PC-9 (cell line): ENCODE results near the gene ZNF629. TPM values are rescaled to one million over a fixed set of nuclear protein-coding genes. Genes with fewer than 3 reads are reported as not detected.

Experiments used
- BruUV-seq: library from RNA; stranded (reverse); fragments of 400-500 nt; replicated peaks from 2 replicates; lab custom pipeline; 2021; lab: Mats Ljungman, UMichigan
- CTCF ChIA-PET: fragments of 300-600 bp; sonication (Branson Sonifier 250); formaldehyde crosslinking; loops from one replicate; lab custom pipeline; 2022; ENCODE audit warnings: antibody characterized with exemption; lab: Charles Lee
- POLR2A ChIA-PET: fragments of 300-600 bp; sonication (Branson Sonifier 250); formaldehyde crosslinking; loops from one replicate; lab custom pipeline; 2022; ENCODE audit warnings: antibody characterized with exemption; ENCODE audit not compliant: unreplicated experiment; lab: Charles Lee
- DNase-seq, 2 experiments: peaks; one replicate each; pipeline versions ENCODE4 v3.0.0 to v3.0.0-alpha.2; 2015 to 2022; ENCODE audit warnings: mixed read lengths in 1 of 2
- H2AFZ ChIP-seq: fragments of 200-600 bp; sonication (generic); 2 replicates; pipeline ENCODE4 v1.8.1; 2017; ENCODE audit warnings: antibody characterized with exemption
- H3F3A ChIP-seq: fragments of 200-600 bp; sonication (generic); 2 replicates; pipeline ENCODE4 v1.8.1; 2017; ENCODE audit warnings: antibody characterized with exemption, mild to moderate bottlenecking, low read depth; ENCODE audit not compliant: insufficient read depth
- H3K27ac ChIP-seq: fragments of 200-600 bp; sonication (generic); 2 replicates; pipeline ENCODE4 v1.6.1; 2016; ENCODE audit warnings: mixed run types
- H3K27me3 ChIP-seq: fragments of 200-600 bp; sonication (generic); 2 replicates; pipeline ENCODE4 v1.6.1; 2016; ENCODE audit warnings: low read depth, mixed run types; ENCODE audit not compliant: insufficient read depth
- H3K36me3 ChIP-seq: fragments of 200-600 bp; sonication (generic); 2 replicates; pipeline ENCODE4 v1.6.1; 2016; ENCODE audit warnings: low read depth, mixed run types
- H3K4me1 ChIP-seq: fragments of 200-600 bp; sonication (generic); replicated peaks from 2 replicates; pipeline ENCODE4 v1.6.1; 2016; ENCODE audit warnings: mixed run types; ENCODE audit not compliant: insufficient read depth
- H3K4me2 ChIP-seq: fragments of 200-600 bp; sonication (generic); 2 replicates; pipeline ENCODE4 v1.6.1; 2017; ENCODE audit warnings: mixed run types
- H3K4me3 ChIP-seq: fragments of 200-600 bp; sonication (generic); 2 replicates; pipeline ENCODE4 v1.6.1; 2016; ENCODE audit warnings: mixed run types
- H3K79me2 ChIP-seq: fragments of 200-600 bp; sonication (generic); 2 replicates; pipeline ENCODE4 v1.6.1; 2017; ENCODE audit warnings: low read depth, mixed run types
- H3K9me2 ChIP-seq: fragments of 200-600 bp; sonication (generic); 2 replicates; pipeline ENCODE4 v1.8.1; 2017; ENCODE audit warnings: mild to moderate bottlenecking; ENCODE audit not compliant: insufficient read depth
- H3K9me3 ChIP-seq: fragments of 200-600 bp; sonication (generic); 2 replicates; pipeline ENCODE4 v1.8.1; 2016; ENCODE audit warnings: low read depth; ENCODE audit not compliant: insufficient read depth
- H4K20me1 ChIP-seq: fragments of 200-600 bp; sonication (generic); 2 replicates; pipeline ENCODE4 v1.8.1; 2017; ENCODE audit not compliant: insufficient read depth
- CTCF ChIP-seq: fragments of 200-600 bp; sonication (generic); conservative IDR thresholded peaks from 2 replicates; pipeline ENCODE4 v1.6.1; 2017; ENCODE audit warnings: mixed run types, antibody characterized with exemption, mild to moderate bottlenecking, moderate library complexity
- EZH2 ChIP-seq: fragments of 200-600 bp; sonication (generic); IDR thresholded peaks from 2 replicates; pipeline ENCODE4 v1.8.0; 2017; ENCODE audit warnings: antibody characterized with exemption, low read depth
- intact Hi-C: fragments of 100-400 bp; cut with micrococcal nuclease; formaldehyde crosslinking; loops from one replicate; pipeline ENCODE4 v1.10.0; 2022; ENCODE audit not compliant: unreplicated experiment
- total RNA-seq: library from RNA; stranded (reverse); gene quantifications from 2 replicates; pipeline ENCODE4 v1.2.3, GENCODE V29; 2021

The ZNF629 gene
- total RNA-seq, 1 experiment from 2014 or later, result 25.6 TPM

GRCh38 chr16:30785126-30786106 lies 1.6 kb downstream of the ZNF629 start:
- ChIA-PET POLR2A (interaction anchor here (0.6 kb wide), 1 partner anchor 127 kb away, joined by 3 read pairs; no protein-coding TSS in a partner anchor), CTCF (no interaction called here)
- Histone ChIP-seq H3K36me3 (no peaks in the 10 kb centered on the region), H3K4me2 (peak overlapping the region; percentile 96), H4K20me1 (no peaks in the 10 kb centered on the region; the same call in 1 of the 2 replicates), H2AFZ (no peak overlapping the region), H3K79me2 (peaks cover 16% of the 10 kb centered on the region), H3K9me3 (no peaks in the 10 kb centered on the region), H3K9me2 (no peaks in the 10 kb centered on the region), H3K27ac (no peak overlapping the region), H3K27me3 (no peaks in the 10 kb centered on the region), H3K4me3 (peak overlapping the region; percentile 97; the same call in 1 of the 2 replicates), H3K4me1 (peaks cover 14% of the 10 kb centered on the region), H3F3A (peaks cover 9% of the 10 kb centered on the region; the same call in 1 of the 2 replicates)
- DNase-seq, result no peak
- intact Hi-C loops, result no loop called here
- TF ChIP-seq EZH2, result no peak
- no peak for TF ChIP-seq CTCF
- BruUV-seq, result TSS peak; percentile 45

GRCh38 chr16:30784215-30784614 lies 2.8 kb downstream of the ZNF629 start:
- TF ChIP-seq CTCF, result no peak
- no peak for TF ChIP-seq EZH2
- H3K4me2 ChIP-seq, result no peak overlapping the region
- POLR2A ChIA-PET, result interaction anchor here (0.6 kb wide), 1 partner anchor 134 kb away, joined by 4 read pairs; no protein-coding TSS in a partner anchor
- H2AFZ ChIP-seq, result no peak overlapping the region
- no peaks in the 10 kb centered on the region for H3K9me3 ChIP-seq
- H3K9me2 ChIP-seq, result no peaks in the 10 kb centered on the region
- DNase-seq, result no peak
- peaks cover 14% of the 10 kb centered on the region for H3K4me1 ChIP-seq
- H3K79me2 ChIP-seq, result peaks cover 16% of the 10 kb centered on the region
- H3K27ac ChIP-seq, result no peak overlapping the region
- CTCF ChIA-PET, result no interaction called here
- no peaks in the 10 kb centered on the region; the same call in 1 of the 2 replicates for H4K20me1 ChIP-seq
- intact Hi-C loops, result no loop called here
- no TSS peak for BruUV-seq
- H3K27me3 ChIP-seq, result no peaks in the 10 kb centered on the region
- no peak overlapping the region for H3K4me3 ChIP-seq
- H3K36me3 ChIP-seq, result no peaks in the 10 kb centered on the region
- H3F3A ChIP-seq, result peaks cover 13% of the 10 kb centered on the region; the same call in 1 of the 2 replicates

- Histone ChIP-seq H3K4me1 (peaks cover 14% of the 10 kb centered on the region), H2AFZ (no peak overlapping the region), H3F3A (peaks cover 13% of the 10 kb centered on the region; the same call in 1 of the 2 replicates), H3K27me3 (no peaks in the 10 kb centered on the region), H3K79me2 (peaks cover 16% of the 10 kb centered on the region), H4K20me1 (no peaks in the 10 kb centered on the region; the same call in 1 of the 2 replicates), H3K4me3 (no peak overlapping the region), H3K4me2 (no peak overlapping the region), H3K36me3 (no peaks in the 10 kb centered on the region), H3K9me3 (no peaks in the 10 kb centered on the region), H3K9me2 (no peaks in the 10 kb centered on the region), H3K27ac (no peak overlapping the region)
- TF ChIP-seq CTCF (no peak), EZH2 (no peak)
- CTCF ChIA-PET, result no interaction called here
- DNase-seq, result no peak
- no TSS peak for BruUV-seq
- intact Hi-C loops, result no loop called here
- POLR2A ChIA-PET, result no interaction called here
Measured at GRCh38 chr16:30783280-30784109, 3.5 kb downstream of the ZNF629 start.
